DMS53 (cell line): ENCODE measurements around the gene USP25.

ENCODE experiments used
- DNase-seq: peaks from one replicate; lab custom pipeline; 2025; lab: John Stamatoyannopoulos, UW

Gene USP25

GRCh38 chr21:15852146-15852545, 122.4 kb downstream of the USP25 start:
- no peak for DNase-seq

- no peak for DNase-seq
Observed at GRCh38 chr21:15853126-15853525, 123.3 kb downstream of the USP25 start.

GRCh38 chr21:15856813-15857212, 127.0 kb downstream of the USP25 start:
- no peak for DNase-seq

GRCh38 chr21:15857740-15858139, 128.0 kb downstream of the USP25 start:
- no peak for DNase-seq

GRCh38 chr21:15860541-15860940, 130.8 kb downstream of the USP25 start:
- DNase-seq, result no peak

- no peak for DNase-seq
Observed at GRCh38 chr21:15868940-15869339, 139.2 kb downstream of the USP25 start.

- DNase-seq, result no peak
Observed at GRCh38 chr21:15870819-15871218, 141.0 kb downstream of the USP25 start.

- DNase-seq, result peak; percentile 23
Observed at GRCh38 chr21:15872236-15872635, 142.5 kb downstream of the USP25 start.

GRCh38 chr21:15874615-15875014, 144.8 kb downstream of the USP25 start:
- peak; percentile 16 for DNase-seq

GRCh38 chr21:15875286-15875685, 145.5 kb downstream of the USP25 start:
- peak; percentile 64 for DNase-seq

GRCh38 chr21:15893902-15894301, 164.1 kb downstream of the USP25 start:
- no peak for DNase-seq

- peak; percentile 31 for DNase-seq
Observed at GRCh38 chr21:15894596-15894995, 164.8 kb downstream of the USP25 start.

- DNase-seq, result no peak
Observed at GRCh38 chr21:15895142-15896106, 165.6 kb downstream of the USP25 start.

- no peak for DNase-seq
Observed at GRCh38 chr21:15896501-15896900, 166.7 kb downstream of the USP25 start.

GRCh38 chr21:15904389-15904788, 174.6 kb downstream of the USP25 start:
- no peak for DNase-seq

GRCh38 chr21:15908187-15908586, 178.4 kb downstream of the USP25 start:
- DNase-seq, result no peak

- no peak for DNase-seq
Observed at GRCh38 chr21:15928196-15928595, 198.4 kb downstream of the USP25 start.

GRCh38 chr21:15928686-15929425, 199.1 kb downstream of the USP25 start:
- DNase-seq, result no peak

- no peak for DNase-seq
Observed at GRCh38 chr21:15929536-15929935, 199.8 kb downstream of the USP25 start.
